GM18909 (cell line): Measurements from ENCODE around the gene DHRS3.
A peak's percentile ranks its signal among the peaks of the same experiment; 100 is the strongest.
"Not testable (repeated sequence)": the region's sequence is repeated elsewhere in the genome, so short reads cannot be mapped to it uniquely, and the experiment has no call there.

Experiments
- ATAC-seq: cut with Tn5 transposase; IDR thresholded peaks from one replicate; pipeline ENCODE4 v1.9.1; 2021; ENCODE audit warnings: mild to moderate bottlenecking; ENCODE audit not compliant: unreplicated experiment, poor library complexity

Gene DHRS3

DNA sequence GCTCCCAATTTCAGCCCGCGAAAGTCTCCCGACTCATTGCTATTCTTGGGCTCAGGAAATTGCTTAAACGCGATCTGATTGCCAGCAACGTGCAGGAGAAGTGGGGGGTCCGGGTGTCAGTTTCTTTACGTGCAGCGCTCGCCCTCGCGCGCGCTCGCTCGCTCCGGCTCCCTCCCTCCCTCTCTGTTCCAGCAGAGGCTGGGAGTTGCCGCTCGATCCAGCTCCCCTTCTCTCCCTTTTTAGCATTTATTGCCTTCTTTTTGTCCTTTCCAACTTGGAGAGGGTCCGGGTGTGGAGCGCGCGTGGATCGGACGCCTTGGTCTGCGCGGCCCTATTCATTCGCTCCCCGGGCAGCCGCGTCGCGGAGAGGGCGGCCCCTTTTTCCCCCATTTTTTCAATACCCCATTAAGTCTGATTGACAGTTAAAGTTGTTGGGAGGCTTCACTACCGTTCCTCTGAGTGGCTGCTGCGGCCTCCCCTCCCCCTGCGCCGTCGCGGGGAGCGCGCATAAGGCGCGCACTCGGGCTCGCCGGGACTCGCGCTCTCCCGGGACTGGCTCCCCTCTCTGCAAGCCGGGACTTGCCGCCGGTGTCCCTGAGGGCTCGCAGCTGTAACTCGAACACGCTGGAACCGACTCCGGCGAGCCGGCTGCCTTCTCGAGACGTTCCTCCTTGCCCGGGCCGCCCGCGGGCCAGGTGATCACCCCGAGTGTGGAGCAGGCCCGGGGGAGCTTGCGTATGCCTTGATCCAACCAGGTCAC lies at the start of gene DHRS3:
TSS of gene DHRS3 (minus strand) at position 310 of the 760 bp plus-strand sequence. CDS start 862 bp downstream, outside the sequence.
- ATAC-seq: peak; percentile 33

DNA sequence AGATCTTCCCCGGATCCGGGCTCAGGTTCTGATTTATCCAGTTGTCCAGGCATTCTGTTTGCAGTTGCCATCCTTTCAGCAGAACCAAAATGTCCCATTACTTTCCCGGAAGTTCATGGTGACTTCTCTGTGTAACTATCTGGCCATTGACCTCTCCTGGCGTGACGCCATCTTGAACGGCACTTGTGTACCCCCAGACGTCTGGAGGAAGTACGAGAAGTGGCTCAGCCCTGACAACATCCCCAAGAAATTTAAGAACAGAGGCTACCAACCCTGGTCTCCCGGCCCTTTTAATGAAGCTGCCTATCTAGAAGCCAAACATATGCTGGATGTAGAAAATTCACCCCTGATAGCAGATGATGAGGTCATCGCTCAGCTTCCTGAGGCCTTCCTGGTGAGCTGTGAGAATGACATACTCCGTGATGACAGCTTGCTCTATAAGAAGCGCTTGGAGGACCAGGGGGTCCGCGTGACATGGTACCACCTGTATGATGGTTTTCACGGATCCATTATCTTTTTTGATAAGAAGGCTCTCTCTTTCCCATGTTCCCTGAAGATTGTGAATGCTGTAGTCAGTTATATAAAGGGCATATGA lies 48.2 kb upstream of the DHRS3 start:
- no peak for ATAC-seq

DNA sequence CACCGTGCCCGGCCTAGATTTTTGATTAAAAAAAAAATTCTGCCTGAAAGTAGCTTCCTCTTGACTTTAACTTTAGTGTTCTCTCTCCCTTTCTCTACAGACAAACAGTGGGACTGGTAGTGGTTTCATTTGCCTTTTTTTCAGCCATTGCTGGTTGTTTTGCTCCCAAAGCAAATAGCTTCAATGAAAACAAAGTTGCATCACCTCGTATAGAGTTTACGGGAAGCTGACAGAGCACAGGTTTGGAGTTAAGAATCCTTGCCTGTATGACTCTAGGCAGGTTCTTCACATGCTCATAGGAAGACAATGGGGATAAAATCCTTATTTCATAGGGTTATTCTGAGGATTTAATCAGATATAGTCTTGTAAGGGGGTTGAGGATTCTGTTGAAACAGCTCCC lies 47.5 kb upstream of the DHRS3 start:
- no peak for ATAC-seq

DNA sequence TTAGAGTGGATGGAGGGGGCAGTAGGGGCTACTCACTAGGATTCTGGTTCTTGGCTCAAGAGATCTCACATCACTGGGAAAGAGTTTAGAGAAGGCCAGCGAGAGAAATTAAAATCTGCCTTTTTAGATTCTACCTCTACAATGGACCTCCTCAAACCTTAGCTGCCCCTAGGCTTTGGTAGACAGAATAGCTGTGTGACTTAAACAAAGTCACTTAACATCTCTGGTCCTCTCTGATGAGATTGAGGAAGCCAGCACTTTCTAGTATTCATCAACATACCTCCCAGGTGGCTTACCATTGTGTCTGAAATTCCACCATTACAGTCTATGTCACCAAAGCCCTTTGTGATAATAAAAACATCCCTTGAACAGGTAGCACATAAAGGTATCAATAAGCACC lies 44.5 kb upstream of the DHRS3 start:
- ATAC-seq: no peak

DNA sequence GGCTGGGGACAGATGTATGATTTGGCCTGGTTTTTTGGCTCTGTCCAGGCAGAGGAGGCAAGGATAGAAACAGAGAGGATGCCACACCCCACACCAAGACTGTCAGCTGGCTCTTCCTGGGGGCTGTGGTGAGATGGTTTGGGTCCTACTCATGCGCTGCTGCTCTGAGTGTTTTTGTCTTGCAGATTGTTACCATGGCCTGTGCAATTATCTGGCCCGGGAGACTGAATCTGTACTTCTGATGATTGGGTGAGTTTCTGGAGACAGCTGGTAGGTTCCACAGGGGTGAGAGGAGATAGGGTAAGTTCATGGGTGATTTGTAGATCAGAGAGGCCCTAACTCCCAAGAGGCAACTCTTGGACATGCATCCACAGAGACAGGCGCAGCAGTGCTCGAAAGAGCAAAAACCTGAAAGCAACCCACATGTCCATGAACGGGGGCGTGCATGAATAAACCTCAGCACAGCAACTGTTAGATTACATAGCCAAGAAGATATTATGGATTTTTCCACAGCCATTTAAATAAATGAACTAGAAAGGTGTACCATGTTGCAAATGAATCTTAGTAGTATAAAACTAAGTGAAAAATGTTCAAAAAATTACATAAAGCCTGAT lies 43.7 kb upstream of the DHRS3 start:
- ATAC-seq: no peak

DNA sequence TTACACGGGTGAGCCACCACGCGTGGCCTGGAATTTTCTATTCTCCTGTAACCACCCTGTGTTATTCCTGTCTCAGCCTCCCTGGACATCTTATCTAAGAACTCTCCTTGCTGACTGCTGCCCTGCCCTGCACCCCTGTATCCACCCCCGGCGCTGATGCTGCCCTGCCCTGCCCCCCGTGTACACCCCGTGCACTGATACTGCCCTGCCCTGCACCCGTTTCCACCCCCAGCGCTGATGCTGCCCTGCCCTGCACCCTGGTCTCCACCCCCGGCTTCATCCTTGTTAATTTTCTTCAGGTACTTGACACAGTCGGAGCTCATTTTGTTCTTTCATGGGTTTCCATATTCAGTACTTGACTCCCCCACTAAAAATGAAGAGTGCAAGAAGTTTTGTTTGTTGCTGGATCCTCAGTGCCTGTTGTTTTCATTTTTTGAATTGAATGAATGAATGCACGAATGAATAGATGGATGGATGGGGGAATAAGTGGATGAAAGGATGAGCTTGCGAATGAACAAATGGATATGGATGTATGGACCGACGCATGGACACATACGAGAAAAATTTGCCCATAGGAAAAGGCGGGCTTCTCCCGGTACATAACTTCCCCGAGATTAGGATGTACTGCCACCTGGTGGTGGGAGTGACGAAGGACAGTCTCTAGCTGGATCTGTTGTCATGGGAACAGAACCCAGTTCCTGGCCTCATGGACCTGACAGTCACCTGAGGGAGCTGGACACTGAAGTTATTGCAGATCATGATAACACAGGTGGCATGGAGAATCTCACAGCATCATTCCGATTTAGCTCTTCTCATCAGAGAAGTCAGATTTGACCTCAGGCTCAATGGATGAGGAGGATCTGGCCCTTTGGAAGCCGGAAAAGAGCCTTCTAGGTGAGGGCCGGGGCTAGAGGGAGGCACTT lies 40.8 kb upstream of the DHRS3 start:
- ATAC-seq: no peak

- ATAC-seq: not testable (repeated sequence)
Observed at GRCh38 chr1:12657885-12658512, 40.0 kb upstream of the DHRS3 start.

- ATAC-seq: no peak
Observed at GRCh38 chr1:12657060-12657884, 39.3 kb upstream of the DHRS3 start.

DNA sequence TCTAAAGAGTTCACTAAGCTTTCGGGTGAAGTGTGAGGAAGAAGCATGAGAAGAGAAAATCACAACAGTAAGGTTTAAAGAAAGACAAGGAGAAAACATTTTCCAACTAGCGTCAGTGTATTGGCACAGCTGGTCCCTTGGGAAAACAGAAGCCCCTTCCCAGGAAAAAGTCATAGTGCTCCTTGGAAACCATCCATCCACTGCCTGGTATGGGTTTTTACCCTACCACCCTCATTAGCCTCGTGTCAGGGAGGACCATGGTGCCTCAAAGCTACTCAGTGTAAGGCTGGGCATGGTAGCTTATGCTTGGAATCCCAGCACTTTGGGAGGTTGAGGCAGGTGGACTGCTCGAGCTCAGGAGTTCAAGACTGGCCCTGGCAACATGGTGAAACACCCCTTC lies 38.6 kb upstream of the DHRS3 start:
- ATAC-seq: no peak

- ATAC-seq: no peak
Observed at GRCh38 chr1:12654657-12655056, 36.6 kb upstream of the DHRS3 start.

DNA sequence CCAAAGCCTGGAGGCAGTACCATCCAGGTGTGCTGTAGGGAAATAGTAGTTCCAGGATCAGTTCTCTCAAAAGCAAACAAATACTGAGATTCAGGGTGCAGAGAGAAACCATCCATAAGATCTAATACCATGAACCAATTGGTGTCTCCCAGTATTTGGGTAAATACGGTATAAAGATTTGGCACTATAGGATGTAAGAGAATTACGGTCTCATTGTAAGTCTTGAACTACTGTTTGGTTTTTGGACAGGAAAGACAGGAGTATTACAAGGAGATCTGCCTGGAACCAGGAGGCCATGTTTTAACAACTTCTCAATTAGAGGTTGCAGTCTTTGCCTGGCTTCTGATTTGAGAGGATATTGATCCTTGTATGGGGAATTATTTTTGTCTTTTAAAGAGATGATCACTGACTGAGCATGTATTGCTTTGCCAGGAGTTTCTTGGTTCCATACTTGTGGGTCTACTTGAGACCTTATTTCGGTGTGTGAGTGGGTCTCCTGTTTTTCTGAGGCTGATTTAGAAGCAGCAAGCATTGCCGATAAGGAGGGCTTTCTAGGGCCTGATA lies 36.1 kb upstream of the DHRS3 start:
- ATAC-seq: no peak

GRCh38 chr1:12649971-12650421 lies 32.0 kb upstream of the DHRS3 start:
- ATAC-seq: no peak

DNA sequence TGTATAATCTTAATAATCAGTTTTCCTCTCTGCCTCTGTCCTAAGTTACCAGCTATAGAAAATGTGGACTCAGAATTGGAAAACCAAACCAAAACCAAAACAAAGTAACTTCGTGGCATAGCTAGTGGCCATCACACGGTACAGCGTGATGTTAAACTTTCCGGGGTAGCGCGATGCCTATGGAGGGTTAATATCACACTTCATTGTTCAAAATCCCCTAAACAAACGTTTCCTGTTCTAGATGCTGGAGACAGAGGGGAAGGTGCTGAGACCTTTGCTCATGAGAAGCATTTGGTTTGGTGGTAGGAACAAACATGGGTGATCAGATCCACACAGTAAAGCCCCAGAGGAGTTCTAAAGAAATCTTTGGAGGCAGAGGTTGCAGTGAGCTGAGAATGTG lies 30.7 kb upstream of the DHRS3 start:
- no peak for ATAC-seq

- ATAC-seq: not testable (repeated sequence)
Observed at GRCh38 chr1:12645401-12645800, 27.4 kb upstream of the DHRS3 start.

DNA sequence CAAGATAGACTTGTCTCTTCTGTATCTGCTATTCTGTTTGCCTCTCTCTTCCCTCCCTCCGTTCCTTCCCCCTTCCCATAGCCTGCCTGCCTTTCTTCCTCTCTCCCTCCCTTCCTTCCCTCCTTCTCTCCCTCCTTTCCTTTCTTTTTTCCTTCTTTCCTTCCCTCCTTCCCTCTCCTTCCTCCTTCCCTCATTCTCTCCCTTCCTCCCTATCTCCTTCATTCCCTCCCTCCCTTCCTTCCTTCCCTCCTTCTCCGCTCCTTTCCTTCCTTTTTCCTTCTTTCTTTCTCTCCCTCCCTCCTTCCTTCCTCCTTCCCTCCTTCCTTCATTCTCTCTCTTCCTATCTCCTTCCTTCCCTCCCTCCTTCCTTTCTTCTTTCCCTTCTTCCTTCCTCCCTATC lies 26.8 kb upstream of the DHRS3 start:
- no peak for ATAC-seq

GRCh38 chr1:12644237-12644636 lies 26.2 kb upstream of the DHRS3 start:
- ATAC-seq: no peak

DNA sequence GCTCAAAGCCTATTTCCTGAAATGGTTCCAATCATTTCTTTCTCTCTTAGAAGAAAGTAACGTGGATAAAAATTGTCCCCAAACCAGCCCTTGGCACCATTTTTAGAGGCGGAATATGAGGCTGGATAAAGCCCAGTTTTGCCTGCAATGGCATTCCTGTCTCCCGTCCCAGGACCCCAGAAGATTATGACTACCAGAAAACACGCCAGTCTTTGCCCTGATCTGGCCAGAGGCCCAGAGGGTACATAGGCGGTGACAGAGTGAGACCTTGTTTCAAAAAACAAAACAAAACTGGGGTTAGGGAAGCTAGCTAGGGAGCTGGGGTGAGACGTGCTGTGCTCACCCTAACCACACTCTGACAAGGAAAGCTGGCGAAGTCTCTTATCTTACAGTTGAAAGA lies 25.8 kb upstream of the DHRS3 start, which contains the start of gene AADACL4:
TSS of gene AADACL4 (plus strand) at position 301 of the 400 bp plus-strand sequence. CDS start 462 bp downstream, outside the sequence.
- no peak for ATAC-seq

GRCh38 chr1:12643079-12643478 lies 25.1 kb upstream of the DHRS3 start:
- no peak for ATAC-seq

DNA sequence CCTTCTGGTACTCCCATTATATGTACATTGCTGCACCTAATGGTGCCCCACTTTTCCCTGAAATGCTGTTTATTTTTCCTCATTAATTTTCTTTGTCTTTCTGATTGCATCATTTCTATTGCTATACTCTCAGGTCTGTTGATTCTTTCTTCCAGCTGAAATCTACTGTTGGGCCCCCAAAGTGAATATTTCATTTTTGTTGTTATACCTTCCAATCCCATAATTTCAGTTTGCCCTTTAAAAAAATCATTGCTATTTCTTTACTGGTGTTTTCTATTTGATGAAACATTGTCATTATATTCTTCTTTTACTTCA lies 22.9 kb upstream of the DHRS3 start:
- ATAC-seq: no peak
